Stimulated activated CD4-positive, alpha-beta T cell treated with anti-CD3 and anti-CD28 coated beads, TNF-alpha, amount 100 ng/mL, for 4 hours (primary cell): Measurements from ENCODE around the gene PRICKLE2.

Source experiments
- DNase-seq, 3 experiments: peaks; one replicate each; pipeline ENCODE4 v3.0.0-alpha.2; 2020; ENCODE audit warnings: low read depth in 3 of 3

PRICKLE2 gene, protein sequence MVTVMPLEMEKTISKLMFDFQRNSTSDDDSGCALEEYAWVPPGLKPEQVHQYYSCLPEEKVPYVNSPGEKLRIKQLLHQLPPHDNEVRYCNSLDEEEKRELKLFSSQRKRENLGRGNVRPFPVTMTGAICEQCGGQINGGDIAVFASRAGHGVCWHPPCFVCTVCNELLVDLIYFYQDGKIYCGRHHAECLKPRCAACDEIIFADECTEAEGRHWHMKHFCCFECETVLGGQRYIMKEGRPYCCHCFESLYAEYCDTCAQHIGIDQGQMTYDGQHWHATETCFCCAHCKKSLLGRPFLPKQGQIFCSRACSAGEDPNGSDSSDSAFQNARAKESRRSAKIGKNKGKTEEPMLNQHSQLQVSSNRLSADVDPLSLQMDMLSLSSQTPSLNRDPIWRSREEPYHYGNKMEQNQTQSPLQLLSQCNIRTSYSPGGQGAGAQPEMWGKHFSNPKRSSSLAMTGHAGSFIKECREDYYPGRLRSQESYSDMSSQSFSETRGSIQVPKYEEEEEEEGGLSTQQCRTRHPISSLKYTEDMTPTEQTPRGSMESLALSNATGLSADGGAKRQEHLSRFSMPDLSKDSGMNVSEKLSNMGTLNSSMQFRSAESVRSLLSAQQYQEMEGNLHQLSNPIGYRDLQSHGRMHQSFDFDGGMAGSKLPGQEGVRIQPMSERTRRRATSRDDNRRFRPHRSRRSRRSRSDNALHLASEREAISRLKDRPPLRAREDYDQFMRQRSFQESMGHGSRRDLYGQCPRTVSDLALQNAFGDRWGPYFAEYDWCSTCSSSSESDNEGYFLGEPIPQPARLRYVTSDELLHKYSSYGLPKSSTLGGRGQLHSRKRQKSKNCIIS

DNA sequence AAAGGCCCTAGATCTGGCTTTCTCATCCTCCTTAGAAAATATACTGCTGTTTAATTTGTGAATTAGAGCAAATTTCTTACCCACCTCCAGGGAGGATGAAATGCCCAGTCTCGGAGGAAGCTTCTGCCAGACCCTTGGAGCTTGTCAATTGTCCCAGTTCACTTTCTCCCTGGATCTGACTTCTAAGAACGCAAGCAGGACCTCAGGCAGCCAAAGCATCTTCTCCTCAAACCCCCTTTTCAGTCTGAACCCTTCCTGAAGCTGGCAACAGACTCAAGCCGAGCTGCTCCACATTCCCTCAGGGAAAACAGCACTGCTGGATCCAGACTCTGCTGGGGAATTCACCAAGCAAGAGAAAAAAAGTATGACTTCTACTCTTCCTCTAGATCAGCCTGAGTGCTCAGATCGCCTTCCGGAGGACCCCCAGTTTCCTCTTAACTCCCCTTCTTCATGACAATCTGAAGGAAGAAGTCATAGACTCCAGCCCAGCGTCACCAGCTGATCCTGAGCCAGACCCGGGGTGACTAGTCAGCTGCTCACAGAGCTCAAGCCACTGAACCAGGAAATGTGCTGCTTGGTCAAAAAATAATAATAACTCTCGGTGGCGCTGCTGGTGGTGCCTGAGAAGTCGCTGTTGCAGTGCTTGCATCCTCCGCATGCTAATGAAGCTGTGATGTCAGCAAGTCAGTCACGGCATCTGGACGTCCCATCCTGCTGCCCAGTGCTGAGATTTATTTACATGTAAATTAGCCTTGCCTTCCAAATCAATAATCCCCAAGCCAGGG, at the start of gene PRICKLE2:
Gene PRICKLE2, minus strand, starts transcription at position 641 of the 785 bp plus-strand sequence. CDS start 26,539 bp downstream, outside the sequence.
- DNase-seq = no peak

DNA sequence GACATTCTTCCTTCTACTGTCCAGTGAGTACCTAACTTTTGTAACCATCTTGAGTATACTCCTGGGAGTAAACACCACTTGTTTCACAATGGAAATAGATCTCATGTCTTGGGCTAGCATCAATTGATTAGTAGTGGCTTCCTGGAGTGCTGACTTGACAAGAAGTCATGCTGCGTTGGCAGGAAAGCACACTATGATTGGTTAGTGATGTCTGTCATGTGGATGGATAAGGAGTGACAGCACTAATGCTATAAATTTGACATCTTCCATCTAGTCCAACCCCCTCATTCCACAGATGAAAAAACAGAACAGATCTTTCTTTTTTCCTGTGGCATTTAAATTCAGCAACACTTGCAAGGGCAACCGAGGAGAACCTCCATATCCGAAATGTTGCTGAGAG, 47.6 kb upstream of the PRICKLE2 start:
- no peak for DNase-seq

DNA sequence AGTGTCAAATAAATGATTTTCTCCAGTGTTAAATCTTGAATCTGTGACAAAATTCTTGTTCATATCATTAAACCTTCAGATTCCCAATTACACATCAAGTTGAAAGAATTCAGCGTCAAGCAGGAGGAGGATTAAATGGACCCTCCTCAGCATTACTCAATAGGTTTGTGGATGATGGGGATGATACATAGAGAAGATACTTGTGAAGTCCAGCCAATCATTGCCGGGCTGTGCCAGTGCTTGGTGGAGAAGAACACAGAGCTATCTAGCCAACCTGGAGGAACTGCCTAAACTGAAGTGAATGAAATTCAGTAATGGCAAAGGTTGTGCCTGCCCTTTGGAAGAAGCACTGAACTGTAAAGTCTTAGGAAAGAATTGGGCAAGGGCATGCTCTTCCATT, 47.0 kb upstream of the PRICKLE2 start:
- no peak for DNase-seq

DNA sequence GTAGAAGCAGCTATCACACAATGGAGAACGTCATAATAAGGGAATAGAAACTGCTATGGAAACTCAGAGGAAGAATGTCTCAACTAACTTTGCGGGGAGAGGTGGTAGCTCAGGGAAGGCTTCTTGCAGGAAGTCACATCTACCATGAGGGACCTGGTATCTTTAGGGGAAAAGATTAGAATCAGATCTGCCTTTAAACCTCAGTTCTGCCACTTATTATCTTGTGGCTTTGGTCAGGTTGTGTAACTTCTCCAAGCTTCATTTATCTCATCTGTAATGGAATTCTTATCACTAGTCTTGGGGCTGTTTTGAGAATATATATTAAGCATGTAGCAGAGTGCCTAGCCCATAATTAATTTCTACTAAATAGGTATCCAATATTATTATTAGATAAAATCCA, 46.4 kb upstream of the PRICKLE2 start:
- DNase-seq = no peak

DNA sequence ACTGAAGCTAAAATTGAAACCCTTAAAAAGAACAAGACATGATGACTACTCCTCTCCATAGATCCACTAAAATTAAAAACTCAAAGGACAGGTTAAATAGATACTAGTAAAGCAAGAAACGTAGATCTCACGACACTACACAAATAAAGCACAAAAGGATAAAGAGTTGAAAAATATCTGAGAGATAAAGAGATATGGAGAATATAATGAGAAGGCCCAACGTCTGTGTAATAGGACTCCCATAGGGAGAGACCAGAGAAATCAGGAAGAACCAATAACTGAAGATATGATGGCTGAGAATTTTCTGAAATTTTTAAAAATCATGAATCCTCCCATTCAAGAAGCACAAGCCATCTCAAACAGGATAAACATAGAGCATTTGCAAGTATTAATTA, 45.6 kb upstream of the PRICKLE2 start:
- DNase-seq = no peak

DNA sequence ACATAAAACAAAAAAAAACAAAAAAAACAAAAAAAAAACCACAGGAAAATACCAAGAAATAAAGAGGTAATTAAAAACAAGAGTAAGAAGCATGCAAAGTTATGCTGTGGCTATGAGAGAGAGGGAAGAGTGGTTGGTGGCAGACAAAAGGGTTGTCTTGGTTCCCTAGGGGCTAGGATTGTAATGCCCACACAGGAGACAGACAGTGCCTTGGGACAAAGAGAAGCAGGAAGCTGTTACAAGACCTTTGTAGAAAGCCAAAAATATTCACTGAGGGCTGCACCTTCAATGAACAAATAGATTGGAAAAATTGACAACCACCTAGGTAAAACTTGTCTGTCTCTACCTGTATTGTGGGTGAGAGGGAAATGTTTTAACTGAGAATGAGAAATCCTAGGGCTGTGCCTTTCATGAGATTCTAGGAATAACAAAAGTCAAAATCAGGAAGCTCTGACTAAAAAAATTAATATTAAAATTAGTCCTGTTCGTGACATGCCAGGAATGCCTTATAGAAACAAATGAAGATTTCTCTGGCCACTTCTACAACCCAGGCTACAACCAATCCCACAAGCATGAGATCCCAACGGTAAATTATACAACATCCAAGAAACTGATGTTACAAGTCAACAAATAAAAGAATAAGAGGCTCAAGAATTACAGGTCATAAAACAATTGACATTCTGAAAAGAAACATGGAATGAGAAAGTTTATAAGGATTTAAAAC, 45.0 kb upstream of the PRICKLE2 start:
- DNase-seq = no peak

DNA sequence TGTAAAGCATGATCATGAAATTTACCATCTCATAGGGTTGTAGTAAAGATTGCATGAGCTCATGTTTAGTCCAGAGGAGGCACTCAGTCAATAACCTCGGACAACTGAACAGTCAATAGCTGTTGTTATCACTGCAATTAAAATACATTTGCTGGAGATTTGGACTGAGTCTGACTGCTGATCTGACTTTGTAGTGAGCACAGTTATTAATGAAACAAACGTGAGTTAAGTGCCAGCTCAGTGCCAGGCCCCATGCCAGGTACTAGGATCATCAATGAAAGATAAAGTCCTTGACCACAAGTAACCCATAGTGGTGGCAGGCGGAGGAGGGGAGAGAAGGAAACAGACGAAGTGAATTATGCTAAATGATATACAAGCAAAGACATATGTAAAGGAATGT, 43.7 kb upstream of the PRICKLE2 start:
- no peak for DNase-seq

DNA sequence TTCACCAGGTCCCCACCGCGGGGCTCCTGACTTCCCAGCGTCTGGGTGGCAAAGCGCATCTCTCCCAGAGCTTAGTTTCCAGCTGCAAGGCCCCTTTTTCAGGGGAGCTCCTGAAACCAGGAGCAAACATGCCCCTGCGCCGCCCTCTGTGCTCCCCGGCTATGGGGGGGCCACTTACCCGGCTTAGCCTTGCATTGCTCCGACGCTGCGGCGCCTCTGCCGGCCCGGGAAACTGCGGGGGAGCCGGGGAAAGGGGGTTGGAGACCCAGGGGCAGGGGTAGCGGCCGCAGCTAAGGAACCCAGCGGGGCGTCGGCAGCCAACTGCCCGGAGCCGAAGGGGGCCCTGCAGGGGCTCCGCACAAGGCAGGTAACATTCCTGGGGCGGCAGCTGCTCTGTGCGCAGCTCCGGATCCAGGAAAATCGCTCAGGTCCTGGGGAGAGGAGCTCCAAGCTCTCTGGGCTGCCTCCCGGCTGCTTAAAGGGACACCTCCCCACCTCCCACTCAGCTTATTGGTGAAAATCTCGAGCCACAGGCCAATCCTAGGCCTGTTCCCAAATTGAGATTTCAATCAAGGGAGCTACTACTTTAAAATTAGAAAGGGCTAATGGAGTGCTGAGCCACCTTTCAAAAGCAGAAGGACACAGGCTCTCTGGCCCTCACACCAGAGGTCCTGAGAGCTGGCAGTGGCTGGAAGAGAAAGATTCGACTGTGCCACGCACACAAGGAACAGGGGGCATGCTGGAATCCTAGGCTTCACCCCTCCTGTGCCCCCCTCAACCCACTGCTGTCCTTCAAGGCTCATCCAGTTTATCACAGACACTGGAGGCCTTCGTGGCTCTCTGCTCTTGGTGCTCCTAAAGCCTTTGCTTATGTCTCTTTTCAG, 42.7 kb upstream of the PRICKLE2 start:
- no peak for DNase-seq

DNA sequence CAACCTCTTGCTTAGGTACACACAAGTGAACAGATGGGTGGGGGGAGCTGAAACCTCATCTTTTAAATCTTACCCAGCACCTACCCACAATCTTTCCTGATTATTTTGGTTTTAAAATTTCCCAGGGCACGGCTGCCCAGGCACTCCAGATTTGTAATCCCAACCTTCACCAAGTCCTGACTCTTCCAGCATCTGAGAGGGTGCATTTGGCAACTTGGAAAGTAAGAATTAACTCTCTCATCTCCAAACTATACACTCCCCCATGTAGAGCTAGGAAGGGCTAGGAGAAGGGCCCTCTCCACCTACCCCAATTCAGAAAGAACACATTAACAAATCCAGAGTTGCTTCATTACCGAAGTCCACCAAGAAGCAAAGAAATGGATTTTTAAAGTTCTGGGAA, 41.7 kb upstream of the PRICKLE2 start:
- no peak for DNase-seq

DNA sequence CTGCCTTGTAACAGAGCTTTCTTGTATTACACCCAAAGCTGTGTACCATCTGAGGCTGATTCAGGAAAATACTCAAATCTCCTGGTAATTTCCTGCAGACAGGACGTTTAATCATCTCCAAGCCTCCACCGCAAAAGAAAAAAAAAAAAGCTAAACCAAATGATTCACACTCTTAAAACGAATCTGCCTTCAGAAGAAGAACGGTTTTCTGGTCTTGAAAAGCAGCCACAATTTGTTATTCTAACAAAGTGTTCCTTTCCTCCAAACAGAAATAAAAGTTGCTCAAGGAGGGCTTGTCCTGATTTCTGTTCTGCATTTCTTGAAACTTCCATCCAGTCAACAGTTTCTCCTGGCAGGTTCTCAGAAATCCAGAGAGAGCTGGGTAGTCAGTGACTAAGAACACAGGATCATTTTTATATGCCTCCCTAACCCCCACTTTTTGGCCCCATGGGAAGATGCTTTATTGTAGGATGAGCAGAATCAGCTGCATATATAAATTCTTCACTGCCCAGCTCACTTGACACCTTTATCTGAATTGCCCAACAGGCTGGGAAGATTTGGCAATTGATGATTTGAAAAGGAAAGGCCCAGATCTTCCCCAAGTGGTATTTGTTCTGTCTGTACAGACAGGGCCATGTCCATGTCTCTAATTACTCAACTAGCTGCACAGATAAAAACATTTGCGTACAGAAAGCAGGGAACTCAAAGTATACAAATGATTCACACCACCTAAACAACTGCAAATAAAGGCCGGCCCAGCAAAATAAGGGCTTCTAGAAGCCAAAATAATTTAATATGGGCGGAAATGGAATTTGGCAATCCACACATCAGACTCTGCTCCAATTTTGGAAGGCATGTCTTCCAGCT, 41.0 kb upstream of the PRICKLE2 start:
- no peak for DNase-seq

DNA sequence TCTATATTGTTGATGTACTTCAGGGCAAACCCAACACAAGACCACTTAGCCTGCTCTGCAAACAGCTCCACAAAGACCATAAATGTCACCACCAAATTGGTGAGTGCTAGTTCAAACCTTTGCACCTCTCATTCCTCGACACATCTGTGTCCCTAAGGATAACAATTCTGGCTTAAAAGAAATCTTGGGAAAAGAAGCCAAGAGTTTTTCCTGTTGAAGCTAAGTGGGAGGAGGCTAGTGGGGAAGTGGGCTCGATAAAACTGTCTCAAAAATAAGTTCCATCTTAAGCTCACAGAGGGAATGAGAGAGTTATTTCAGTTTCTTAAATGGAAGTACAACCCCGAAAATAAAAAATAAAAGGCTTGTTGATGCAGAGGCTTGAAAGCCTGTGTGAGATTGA, 40.4 kb upstream of the PRICKLE2 start:
- no peak for DNase-seq

DNA sequence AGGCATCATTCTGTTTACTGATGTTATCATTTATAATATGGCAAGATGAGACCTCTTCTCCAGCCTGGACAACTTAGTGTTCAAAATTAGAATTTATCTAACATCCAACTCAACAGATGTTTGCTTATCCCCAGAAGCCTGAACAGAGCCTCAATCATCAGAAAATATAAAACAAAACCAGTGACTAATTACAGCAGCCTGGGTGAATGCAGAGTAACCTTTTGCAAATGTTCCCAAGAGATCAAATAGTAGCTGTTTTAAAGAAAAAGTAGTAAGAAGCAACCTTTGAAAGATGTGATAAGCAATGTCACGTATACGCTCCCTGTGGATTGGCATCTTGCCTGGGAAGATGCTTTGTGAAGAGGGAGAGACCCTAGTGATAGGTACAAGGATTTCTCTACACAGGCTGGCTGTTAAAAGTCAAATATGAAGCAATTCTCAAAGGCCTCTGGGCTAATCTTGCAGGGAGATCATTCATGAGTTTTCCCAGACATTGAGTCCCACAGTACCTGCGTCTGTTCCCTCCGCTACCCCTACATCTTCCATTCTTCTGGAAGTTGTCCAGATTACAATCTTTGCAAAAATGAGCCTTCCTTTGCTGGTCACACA, 39.3 kb upstream of the PRICKLE2 start:
- DNase-seq = no peak

DNA sequence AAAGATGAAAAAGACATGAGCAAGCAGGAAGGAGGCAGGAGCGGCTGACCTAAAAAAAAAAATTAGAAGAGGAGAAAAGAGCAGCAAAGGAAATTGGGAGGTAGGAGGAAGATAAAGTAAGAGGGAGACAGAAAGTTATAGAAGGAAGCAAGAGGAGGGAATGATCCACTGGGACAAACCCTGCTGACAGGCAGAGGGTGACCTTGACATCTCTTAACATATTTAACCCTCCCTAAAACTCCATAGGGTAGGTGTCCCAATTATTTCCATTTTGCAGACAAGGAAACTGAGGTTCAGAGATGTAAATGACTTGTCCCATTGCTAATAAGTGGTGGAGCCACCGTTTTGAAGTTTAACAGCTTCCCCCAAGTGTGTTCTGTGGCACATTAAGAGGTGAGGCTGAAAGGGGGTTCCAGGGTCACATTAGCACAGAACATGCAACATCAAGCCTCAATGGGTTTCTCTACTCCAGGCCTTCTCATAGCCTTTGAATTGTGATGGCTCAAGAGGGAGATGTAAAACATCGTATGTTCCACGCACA, 37.4 kb upstream of the PRICKLE2 start:
- no peak for DNase-seq

DNA sequence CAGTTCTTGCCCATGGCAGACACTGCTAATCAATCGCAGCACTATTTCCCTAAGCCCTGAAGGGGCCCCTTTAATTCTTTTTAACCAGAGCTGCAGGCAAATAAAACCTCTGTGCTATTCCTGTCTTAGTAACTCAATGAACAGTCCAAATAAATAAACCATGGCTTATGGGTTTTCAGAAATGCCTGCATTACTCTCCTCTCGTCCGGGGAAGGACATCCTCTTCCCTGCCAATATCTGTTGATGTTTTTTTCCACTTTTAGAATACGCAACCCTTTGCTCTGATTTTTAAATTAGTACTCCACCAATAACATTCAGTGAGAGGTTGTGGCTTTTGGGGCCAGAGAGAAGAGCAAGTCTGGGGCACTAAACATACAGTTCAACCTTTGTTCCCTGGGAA, 35.2 kb upstream of the PRICKLE2 start:
- no peak for DNase-seq

DNA sequence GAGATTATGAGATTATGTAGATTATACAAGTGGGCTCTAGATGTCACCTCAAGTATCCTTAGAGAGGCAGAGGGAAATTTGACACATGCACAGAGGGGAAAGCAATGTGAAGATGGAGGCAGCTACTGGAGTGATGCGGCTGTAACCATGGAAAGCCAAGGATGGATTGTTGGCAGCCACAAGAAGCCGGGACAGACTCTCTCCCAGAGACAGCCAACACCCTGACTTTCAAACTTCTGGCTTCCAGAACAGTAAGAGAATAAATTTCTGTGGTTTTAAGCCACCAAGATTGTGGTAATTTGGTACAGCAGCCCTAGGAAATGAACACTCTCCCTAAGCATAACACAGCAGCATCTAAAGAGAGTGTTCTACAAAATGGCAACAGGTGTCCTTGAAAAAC, 34.4 kb upstream of the PRICKLE2 start:
- no peak for DNase-seq

DNA sequence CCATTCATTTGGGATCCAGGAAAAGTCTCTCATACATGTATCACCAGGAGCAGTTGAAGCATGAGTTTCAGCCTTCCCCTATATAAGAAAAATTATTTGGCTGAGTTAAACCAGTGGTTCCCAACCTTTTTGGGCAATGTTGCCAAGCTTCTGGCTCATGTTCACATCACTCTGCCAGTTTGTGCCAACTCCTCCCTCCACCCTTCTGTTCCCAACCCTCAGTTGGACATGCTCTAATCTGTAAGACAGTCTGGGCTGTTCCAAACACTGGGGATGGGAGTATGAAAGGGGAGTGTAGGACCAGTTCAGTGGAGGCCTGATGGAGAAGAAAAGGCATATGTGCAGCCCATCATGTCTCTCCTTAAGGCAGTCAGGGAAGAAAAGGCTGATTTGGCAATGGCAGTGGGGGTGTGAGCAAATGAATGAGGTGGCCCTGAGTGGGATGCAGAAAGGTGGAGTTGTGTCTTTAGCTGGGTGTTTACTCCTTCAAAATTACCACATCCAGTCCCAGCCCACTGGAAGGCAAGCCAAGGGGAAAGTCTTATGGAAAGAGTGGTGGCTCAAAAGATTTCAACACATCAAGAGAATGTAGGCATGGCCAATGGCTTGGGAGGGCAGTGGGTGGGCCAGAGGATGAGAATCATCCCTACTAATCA, 32.0 kb upstream of the PRICKLE2 start:
- DNase-seq = no peak

DNA sequence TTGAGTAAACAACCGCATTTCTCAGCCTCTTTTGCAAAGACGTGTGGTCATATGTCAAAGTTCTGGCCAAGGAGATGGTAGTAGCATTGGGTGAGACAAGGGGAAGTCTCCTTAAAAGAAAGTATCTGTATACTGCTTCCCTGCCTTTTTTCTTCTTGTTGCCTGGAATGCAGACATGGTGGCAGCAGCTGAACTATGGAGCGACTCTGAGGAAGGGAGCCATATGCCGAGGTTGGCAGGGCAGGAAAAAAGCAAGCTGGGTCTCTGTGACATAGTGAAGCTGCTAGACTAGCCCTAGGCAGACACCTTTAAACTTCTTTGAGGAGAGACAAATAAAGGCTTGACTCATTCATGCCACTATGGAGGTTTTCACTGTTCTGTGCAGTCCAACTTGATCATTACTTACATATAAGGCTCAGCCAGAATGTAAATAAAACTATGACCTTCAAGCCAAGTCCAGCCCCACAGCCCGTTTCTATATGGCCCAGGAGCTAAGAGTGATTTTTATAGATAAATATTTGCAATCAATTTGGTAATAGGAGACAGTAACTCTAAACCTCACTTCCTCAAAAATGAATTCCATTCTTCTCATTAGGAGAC, 30.6 kb upstream of the PRICKLE2 start:
- DNase-seq = no peak

DNA sequence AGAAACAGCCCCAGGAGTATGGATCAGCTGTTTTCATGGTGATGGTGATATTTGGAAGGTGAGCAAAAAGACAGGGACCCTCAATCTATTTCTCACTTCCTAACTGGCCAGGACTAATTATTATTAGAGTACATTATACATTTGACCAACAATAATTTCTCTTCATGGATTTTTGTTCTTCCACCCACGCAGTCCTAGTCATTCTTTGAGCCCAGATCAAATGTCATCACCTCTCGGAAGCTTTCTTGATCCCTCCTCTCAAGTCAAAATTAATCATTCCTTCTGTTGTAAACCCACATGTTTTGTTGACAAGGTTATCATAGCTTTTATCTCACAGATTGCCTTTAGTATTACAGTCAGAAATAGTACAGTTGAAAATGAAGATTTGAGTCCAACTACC, 29.2 kb upstream of the PRICKLE2 start:
- DNase-seq = no peak
